Occipital lobe (tissue), 2 donors: Measurements from ENCODE around the gene DNAJC15. TPM values are rescaled to one million over a fixed set of nuclear protein-coding genes. Genes with fewer than 3 reads are reported as not detected.

Source experiments
- DNase-seq: peaks from one replicate; lab custom pipeline; 2025; lab: John Stamatoyannopoulos, UW
- total RNA-seq: library from RNA; depleted of rRNA; stranded (reverse); fragments of >200 nt; gene quantifications from one replicate; pipeline ENCODE4 v1.2.3, GENCODE V29; 2014

DNAJC15 gene
- total RNA-seq, 1 donor from 2014 or later: 18.1 TPM

DNA sequence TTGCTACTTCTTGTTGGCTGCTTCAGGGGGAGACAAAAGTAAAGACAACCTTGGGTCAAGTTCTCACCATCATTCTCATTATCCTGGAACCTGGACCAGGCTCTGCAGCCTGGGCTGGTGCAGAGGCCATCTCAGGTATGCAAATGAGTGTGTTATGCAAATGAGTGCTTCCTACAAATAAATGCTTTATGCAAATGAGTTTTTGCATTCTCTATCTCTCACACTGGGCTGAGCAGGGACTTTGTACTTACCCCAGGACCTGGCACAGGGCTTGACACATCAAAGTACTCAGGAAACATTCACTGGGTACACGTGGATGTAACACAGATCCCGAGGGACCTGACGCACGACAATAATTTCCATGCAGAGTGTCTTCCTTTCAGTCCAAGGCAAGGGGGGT lies 103.0 kb downstream of the DNAJC15 start:
- DNase-seq: no peak

GRCh38 chr13:43127103-43127798 lies 103.9 kb downstream of the DNAJC15 start:
- no peak for DNase-seq

DNA sequence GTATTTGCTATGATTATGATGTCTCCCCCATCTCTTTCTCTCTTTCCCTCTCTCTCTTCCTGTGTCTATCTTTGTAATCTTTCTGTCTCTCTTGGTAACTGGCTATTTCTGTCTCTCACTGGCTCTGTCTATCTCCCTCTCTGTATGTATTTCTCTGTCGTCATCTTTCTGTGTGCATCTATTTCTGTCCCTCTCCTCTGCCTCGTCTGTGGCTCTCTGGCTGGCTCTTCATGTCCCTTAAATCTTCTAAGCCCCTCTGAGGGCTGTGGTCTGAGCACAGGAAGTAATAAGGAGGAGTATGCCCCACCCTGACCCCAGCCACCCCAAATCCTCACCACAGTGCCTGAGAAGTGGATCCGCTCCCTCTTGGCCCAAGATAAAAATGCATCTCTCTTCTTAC lies 104.4 kb downstream of the DNAJC15 start:
- no peak for DNase-seq

- no peak for DNase-seq
These were observed 105.1 kb downstream of the DNAJC15 start for GRCh38 chr13:43128504-43128961.

- no peak for DNase-seq
These were observed 105.7 kb downstream of the DNAJC15 start for GRCh38 chr13:43129066-43129465.

DNA sequence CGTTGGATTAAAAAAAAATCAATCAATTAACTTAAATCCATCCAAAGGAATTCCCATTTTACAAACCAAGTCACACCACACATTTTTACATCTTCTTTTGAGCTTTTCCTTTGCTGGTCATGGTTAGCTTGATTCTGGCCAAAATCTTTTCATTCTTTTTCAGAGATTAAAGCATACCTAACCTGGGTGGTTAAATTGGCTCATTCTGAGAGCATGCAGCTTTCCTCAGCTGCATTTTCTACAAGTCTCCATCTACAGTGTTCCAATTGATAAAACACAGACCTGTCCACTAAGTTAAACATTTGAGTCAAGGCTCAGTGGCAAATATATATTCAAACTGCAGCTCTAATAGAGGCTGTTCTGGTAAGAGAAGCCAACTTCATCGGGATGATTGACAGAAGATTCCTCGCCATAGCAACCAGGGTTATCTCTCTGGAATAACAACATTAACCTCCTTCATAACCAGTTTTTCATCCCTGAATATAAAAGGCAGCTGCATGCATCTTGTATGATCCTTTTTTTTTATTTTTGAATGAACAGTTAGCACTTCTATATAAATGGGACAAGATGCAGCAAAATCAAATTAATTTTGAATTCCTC lies 106.2 kb downstream of the DNAJC15 start:
- no peak for DNase-seq

- no peak for DNase-seq
These were observed 108.9 kb downstream of the DNAJC15 start for GRCh38 chr13:43132257-43132656.

- no peak for DNase-seq
These were observed 109.5 kb downstream of the DNAJC15 start for GRCh38 chr13:43132911-43133310.

DNA sequence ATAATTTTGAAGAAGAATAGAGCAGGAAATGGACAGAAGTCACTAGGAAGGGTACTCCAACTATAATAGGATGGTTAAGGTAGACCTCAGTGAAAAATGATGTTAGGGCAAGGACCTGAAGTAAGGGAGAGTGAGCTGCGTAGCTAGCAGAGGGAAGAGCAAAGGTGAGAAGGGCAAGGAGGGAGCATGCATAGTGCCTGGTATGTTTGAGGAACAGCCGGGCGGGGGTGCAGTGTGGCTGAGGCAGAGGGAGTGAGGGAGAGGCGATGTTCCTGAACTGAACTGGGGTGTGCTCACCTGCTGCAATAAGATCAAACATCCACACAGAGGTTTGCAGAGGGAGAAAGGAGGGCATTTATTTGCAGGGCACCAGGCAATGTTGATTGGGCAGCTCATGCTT lies 110.4 kb downstream of the DNAJC15 start:
- no peak for DNase-seq

DNA sequence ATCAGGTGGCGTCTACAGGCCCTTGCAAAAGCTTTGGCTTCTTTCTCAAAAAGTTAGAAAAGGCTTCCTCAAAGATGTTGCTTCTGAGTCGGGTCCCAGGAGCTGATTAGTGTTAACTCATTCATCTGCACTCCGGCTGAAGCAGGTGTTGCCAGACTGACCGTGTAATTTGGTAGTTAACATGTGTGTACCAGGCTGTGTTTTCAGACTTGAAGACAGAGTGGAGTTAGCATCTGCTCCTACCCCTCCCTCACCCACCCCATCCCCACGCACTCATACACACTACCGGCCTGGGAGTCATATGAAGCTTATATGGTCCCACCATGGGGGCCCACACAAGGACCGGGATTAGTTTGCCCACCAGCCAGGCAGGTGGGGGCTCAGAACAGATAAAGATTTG lies 111.5 kb downstream of the DNAJC15 start:
- DNase-seq: no peak

- no peak for DNase-seq
These were observed 112.1 kb downstream of the DNAJC15 start for GRCh38 chr13:43135516-43135915.

GRCh38 chr13:43136920-43137575 lies 113.7 kb downstream of the DNAJC15 start:
- DNase-seq: no peak

DNA sequence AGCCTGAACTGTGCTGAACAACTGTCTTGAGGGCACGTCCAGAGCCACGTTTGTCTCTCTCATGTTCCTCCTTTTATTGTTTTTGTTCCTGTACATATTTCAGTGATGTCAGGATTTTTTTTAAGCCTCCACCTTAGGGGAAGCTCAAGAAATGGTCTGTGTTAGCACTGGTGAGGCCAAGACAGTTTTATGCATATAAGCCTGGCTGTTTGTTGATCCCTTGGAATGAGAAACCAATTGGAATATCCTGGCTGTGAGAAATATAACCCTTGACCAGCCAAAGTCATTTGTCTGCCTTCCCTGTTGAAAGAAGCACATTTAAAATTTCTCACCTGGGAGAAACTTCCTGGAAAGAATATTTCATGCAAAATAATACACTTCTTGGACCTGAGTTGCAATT lies 115.8 kb downstream of the DNAJC15 start:
- DNase-seq: no peak

- no peak for DNase-seq
These were observed 116.5 kb downstream of the DNAJC15 start for GRCh38 chr13:43139921-43140320.

DNA sequence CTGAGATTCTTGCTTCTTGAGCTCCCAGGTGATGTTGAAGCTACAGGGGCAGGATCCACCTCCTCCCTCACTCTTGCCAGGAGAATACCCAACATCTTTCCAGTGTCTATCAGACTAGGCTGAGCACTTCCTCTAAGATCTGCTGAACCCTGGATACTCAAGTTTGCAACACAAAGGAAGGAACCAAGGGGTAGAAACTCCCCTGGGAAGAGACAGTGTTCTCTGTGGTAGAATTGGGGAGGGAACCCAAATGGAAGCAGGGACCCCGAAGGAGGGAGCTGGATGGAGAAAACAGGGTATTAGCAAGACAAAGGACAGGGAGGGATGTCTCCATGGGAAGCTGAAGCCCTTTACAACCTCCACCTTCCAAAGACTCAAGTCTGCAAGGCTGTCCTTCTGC lies 117.6 kb downstream of the DNAJC15 start:
- no peak for DNase-seq

DNA sequence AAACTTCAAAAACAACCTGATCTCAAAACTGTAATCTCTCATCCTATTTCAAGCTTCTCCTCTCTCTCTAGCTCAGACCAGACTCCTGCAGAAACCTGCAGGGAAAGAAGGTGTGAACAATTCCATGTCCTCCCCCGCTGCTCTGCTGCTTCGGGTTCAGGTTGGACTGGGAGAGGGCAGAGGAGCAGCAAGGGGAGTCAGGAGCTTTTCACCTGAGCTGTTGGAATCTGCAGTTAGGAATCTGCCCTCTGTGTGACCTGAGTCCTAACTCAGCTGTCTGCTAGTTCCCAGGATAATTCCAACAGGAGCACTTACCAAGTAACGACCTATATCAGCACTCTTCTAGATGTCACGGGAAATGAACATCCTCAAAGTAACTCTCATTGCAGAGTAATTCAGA lies 118.3 kb downstream of the DNAJC15 start:
- DNase-seq: no peak

DNA sequence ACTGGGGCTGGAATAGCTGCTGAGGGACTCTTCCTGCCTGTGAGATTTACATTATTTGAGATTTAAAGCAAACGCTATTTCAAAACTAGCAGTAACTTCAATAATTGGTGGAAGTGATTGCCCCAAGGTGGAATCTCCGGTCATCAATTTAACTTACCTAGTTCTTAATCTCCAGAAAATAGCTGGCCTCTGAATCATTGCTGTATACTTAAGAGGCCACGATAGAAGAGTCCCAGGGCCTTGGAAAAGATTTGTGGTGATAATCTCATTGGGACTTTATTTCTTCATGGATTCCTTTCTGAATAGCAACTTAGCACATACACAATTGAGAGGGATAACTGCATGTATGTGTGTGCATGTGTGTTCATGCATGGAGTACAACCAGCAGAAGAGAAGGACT lies 120.2 kb downstream of the DNAJC15 start:
- DNase-seq: no peak

DNA sequence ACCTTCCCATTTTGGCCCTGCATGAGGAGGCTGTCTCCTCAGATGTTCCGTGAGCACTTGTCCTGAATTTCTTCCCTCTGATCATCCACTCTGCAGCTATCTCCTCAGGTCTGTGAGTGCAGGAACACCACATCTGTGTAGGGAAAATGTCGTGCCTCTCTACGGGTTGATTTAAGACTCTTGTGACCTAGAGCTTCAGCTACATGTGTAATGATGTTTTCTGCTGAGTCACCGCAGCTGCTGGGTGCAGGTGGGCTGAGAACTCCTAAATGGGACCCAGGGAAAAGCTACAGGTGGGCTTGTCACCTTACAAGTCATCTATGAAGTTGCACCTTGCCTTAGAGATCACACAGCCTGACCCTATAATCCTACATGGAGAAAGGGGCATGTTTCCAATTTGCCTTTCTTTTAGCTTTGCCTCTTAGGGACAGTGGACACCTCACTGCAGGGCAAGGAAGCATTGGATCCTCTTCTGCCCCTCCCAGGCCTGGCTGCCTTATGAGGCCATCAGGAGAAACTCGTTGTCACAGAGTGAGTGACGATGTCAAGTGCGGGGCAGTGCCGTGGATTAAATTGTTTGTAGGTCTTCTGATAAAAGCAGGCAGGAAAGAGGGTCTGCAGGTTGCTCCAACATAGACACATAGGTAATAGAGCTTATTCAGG lies 122.3 kb downstream of the DNAJC15 start:
- no peak for DNase-seq

DNA sequence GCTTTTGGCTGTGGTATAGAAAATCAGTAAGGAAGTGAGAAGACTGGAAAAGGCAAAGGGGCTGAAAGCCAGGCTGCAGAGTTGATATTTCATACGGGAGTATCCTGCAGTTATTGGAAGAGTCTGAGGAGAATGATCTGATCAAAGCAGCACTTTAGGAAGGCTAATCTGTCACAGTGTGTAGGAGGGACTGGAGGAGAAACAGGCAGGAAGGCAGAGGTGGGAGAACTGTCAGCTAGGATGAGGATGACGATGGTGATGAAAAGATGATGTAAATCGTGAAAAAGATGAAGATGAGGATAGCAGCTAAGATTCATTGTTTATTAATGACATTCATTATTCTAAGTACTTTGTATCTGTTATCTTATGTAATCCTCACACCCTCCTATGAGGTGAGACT lies 123.0 kb downstream of the DNAJC15 start:
- DNase-seq: no peak

DNA sequence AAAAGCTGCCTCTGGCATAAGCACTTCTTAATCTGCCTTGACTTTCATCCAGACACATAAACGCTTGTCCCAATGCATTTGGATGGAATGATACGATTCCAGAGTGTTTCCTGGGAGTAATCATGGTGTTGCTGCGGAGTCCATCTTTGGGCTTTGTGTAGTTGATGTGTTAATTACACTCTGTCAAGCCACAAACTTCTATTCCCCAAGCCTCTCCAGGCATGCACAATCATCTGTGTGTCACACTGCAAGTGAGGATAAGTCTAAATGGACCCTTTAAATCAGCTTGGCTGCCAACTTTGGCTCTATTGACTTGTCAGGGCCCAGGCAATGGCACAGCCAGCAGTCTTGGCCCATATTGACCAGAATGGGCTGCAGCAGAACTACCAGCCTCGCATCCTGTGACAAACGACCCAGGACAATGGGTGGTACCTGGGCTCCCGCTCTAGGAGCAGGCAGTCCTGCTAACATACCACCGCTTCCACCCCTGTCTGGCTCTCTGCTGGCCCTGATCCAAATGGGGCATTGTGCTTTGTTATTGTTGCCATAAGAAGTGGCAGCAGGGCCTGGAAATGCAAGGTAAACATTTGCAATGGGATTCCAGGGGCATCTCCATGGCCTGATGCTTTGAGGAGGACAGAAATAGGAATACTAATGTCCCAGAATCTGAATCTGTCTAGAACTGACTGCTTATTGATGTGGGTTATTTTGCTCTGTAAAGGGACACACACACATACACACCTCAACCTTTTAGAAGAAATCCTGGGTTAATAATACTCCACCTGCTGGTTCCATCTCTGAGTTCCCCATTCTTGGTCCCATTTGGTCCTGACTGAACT lies 127.2 kb downstream of the DNAJC15 start:
- DNase-seq: no peak

- no peak for DNase-seq
These were observed 130.2 kb downstream of the DNAJC15 start for GRCh38 chr13:43153436-43154090.
